H9 (cell line): ENCODE results near the gene CST11. TPM values are rescaled to one million over a fixed set of nuclear protein-coding genes. Genes with fewer than 3 reads are reported as not detected.

ENCODE experiments used
- DNase-seq: peaks from one replicate; pipeline ENCODE4 v3.0.0-alpha.2; 2017
- H2AFZ ChIP-seq: one replicate; pipeline ENCODE4 v1.6.1; 2013; ENCODE audit warnings: mild to moderate bottlenecking, low read length, control low read depth, moderate library complexity
- H2AK5ac ChIP-seq: 2 replicates; pipeline ENCODE4 v1.6.1; 2013; ENCODE audit warnings: low read length, control low read depth, mixed read lengths; ENCODE audit not compliant: insufficient read length
- H2BK120ac ChIP-seq: one replicate; pipeline ENCODE4 v1.6.1; 2013; ENCODE audit warnings: low read depth, mild to moderate bottlenecking, low read length, control low read depth, inconsistent platforms; ENCODE audit not compliant: poor library complexity, severe bottlenecking
- H2BK12ac ChIP-seq: 2 replicates; pipeline ENCODE4 v1.6.1; 2013; ENCODE audit warnings: low read length, control low read depth, mixed read lengths, low read depth; ENCODE audit not compliant: insufficient read length
- H2BK15ac ChIP-seq: 2 replicates; pipeline ENCODE4 v1.6.1; 2013; ENCODE audit warnings: low read depth, low read length, control low read depth
- H2BK20ac ChIP-seq: one replicate; pipeline ENCODE4 v1.6.1; 2013; ENCODE audit warnings: low read depth, mild to moderate bottlenecking, low read length, control low read depth, inconsistent platforms; ENCODE audit not compliant: poor library complexity, severe bottlenecking
- H2BK5ac ChIP-seq: 2 replicates; pipeline ENCODE4 v1.6.1; 2013; ENCODE audit warnings: low read length, control low read depth, mixed read lengths; ENCODE audit not compliant: insufficient read length
- H3K14ac ChIP-seq: 2 replicates; pipeline ENCODE4 v1.6.1; 2013; ENCODE audit warnings: low read length, control low read depth; ENCODE audit not compliant: insufficient read depth
- H3K18ac ChIP-seq: 2 replicates; pipeline ENCODE4 v1.6.1; 2013; ENCODE audit warnings: low read depth, mild to moderate bottlenecking, mixed read lengths, low read length, control low read depth; ENCODE audit not compliant: insufficient read length
- H3K23ac ChIP-seq: 2 replicates; pipeline ENCODE4 v1.6.1; 2013; ENCODE audit warnings: low read length, control low read depth, mixed read lengths, low read depth; ENCODE audit not compliant: insufficient read length
- H3K23me2 ChIP-seq: 2 replicates; pipeline ENCODE4 v1.6.1; 2013; ENCODE audit warnings: low read depth, mild to moderate bottlenecking, mixed read lengths, low read length, control low read depth; ENCODE audit not compliant: insufficient read length, poor library complexity, severe bottlenecking
- H3K27ac ChIP-seq: 2 replicates; pipeline ENCODE4 v1.5.1; 2013; ENCODE audit warnings: low read length, control low read depth, mixed read lengths, low read depth; ENCODE audit not compliant: insufficient read length
- H3K27me3 ChIP-seq: 2 replicates; pipeline ENCODE4 v1.6.1; 2013; ENCODE audit warnings: low read length, control low read depth, inconsistent platforms; ENCODE audit not compliant: insufficient read depth
- H3K4ac ChIP-seq: 2 replicates; pipeline ENCODE4 v1.6.1; 2013; ENCODE audit warnings: low read depth, mild to moderate bottlenecking, control low read depth, inconsistent platforms, low read length, moderate library complexity
- H3K4me1 ChIP-seq: 2 replicates; pipeline ENCODE4 v1.6.1; 2013; ENCODE audit warnings: low read length, control low read depth, inconsistent platforms; ENCODE audit not compliant: insufficient read depth
- H3K4me2 ChIP-seq: 2 replicates; pipeline ENCODE4 v1.6.1; 2013; ENCODE audit warnings: low read length, control low read depth, mixed read lengths; ENCODE audit not compliant: insufficient read length, insufficient read depth
- H3K56ac ChIP-seq: 2 replicates; pipeline ENCODE4 v1.6.1; 2013; ENCODE audit warnings: low read depth, mild to moderate bottlenecking, mixed read lengths, low read length, control low read depth; ENCODE audit not compliant: insufficient read length
- H3K79me1 ChIP-seq: 2 replicates; pipeline ENCODE4 v1.6.1; 2013; ENCODE audit warnings: low read depth, mild to moderate bottlenecking, moderate library complexity, low read length, control low read depth, inconsistent platforms; ENCODE audit not compliant: insufficient read depth, poor library complexity, severe bottlenecking
- H3K79me2 ChIP-seq: 2 replicates; pipeline ENCODE4 v1.6.1; 2013; ENCODE audit warnings: low read length, control low read depth, inconsistent platforms; ENCODE audit not compliant: insufficient read depth
- H3K9ac ChIP-seq: 2 replicates; pipeline ENCODE4 v1.6.1; 2013; ENCODE audit warnings: low read length, control low read depth, mixed read lengths; ENCODE audit not compliant: insufficient read length; ENCODE audit errors: extremely low read depth
- H3K9me3 ChIP-seq: one replicate; pipeline ENCODE4 v1.6.1; 2013; ENCODE audit warnings: low read depth, low read length, inconsistent platforms; ENCODE audit not compliant: control insufficient read depth
- H3T11ph ChIP-seq: one replicate; pipeline ENCODE4 v1.6.1; 2013; ENCODE audit warnings: mild to moderate bottlenecking, low read length, control low read depth, inconsistent platforms
- H4K20me1 ChIP-seq: one replicate; pipeline ENCODE4 v1.6.1; 2013; ENCODE audit not compliant: control insufficient read depth, insufficient read length, insufficient read depth
- H4K5ac ChIP-seq: 2 replicates; pipeline ENCODE4 v1.6.1; 2013; ENCODE audit warnings: low read depth, mild to moderate bottlenecking, mixed read lengths, low read length, control low read depth; ENCODE audit not compliant: insufficient read length
- H4K8ac ChIP-seq: replicated peaks from 2 replicates; pipeline ENCODE4 v1.6.1; 2013; ENCODE audit warnings: low read length, control low read depth, mixed read lengths, low read depth; ENCODE audit not compliant: insufficient read length
- H4K91ac ChIP-seq: 2 replicates; pipeline ENCODE4 v1.6.1; 2013; ENCODE audit warnings: low read depth, mild to moderate bottlenecking, moderate library complexity, mixed read lengths, low read length, control low read depth; ENCODE audit not compliant: insufficient read length
- H3K27ac Mint-ChIP-seq, 3 experiments: 2 replicates in 2 of 3; 3 replicates in 1 of 3; pipeline ENCODE4 v1.8.0; 2020 to 2021; ENCODE audit warnings: mixed read lengths in 3 of 3, mild to moderate bottlenecking in 1 of 3, moderate library complexity in 1 of 3
- H3K27me3 Mint-ChIP-seq: 2 replicates; pipeline ENCODE4 v1.8.0; 2021; ENCODE audit warnings: low read depth, mild to moderate bottlenecking, moderate library complexity, mixed read lengths
- H3K36me3 Mint-ChIP-seq, 3 experiments: 2 replicates in 2 of 3; 3 replicates in 1 of 3; pipeline ENCODE4 v1.8.0; 2020 to 2021; ENCODE audit warnings: low read depth in 3 of 3, mixed read lengths in 3 of 3; ENCODE audit not compliant: insufficient read depth in 1 of 3
- H3K4me1 Mint-ChIP-seq, 2 experiments: 2 replicates each; pipeline ENCODE4 v1.8.0; 2020; ENCODE audit warnings: mixed read lengths in 2 of 2
- H3K4me3 Mint-ChIP-seq, 2 experiments: 2 replicates in 1 of 2; 3 replicates in 1 of 2; pipeline ENCODE4 v1.8.0; 2020 to 2021; ENCODE audit warnings: mild to moderate bottlenecking in 2 of 2, mixed read lengths in 2 of 2, moderate library complexity in 1 of 2
- H3K9me3 Mint-ChIP-seq, 2 experiments: 2 replicates in 1 of 2; 3 replicates in 1 of 2; pipeline ENCODE4 v1.8.0; 2020; ENCODE audit warnings: mild to moderate bottlenecking in 2 of 2, mixed read lengths in 2 of 2, moderate library complexity in 1 of 2
- WGBS: extraction: QIAGEN DNeasy Blood & Tissue Kit; methylation state at CpG from one replicate; pipeline ENCODE4 v1.1.7; 2013; ENCODE audit warnings: missing lambda C conversion rate, low lambda C conversion rate, mixed read lengths; ENCODE audit not compliant: insufficient read length; ENCODE audit errors: extremely low coverage; 5-methylcytosine and 5-hydroxymethylcytosine counted together
- total RNA-seq: library from RNA; stranded (reverse); gene quantifications from 2 replicates; pipeline ENCODE4 v1.2.1, GENCODE V29; 2021
- TF ChIP-seq, protein P1 (sequence below): fragments of 200-600 bp; sonication (generic); conservative IDR thresholded peaks from 3 replicates; pipeline ENCODE4 v1.8.0; 2021; ENCODE audit warnings: antibody characterized with exemption, mild to moderate bottlenecking

CST11 gene
- total RNA-seq, 1 experiment from 2014 or later = not detected

DNA sequence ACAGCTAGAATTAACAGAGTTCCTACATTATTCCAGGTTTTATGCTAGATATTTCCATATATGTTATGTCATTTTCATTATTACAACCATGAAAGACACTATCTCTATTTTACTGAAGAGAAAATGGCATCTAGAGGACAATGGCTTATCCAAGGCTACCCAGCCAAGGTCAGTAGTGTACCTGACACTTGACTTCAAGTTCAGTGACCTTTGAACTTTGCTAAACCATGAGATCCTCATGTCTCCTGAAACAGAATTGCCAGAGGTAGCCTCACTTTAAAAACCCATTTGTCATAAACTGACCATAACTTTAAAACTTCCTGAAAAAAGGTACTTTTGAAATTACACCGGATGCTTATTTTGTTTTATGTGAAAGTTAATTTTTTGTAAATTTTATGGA lies 45.8 kb downstream of the CST11 start:
- H2BK12ac ChIP-seq = no peak overlapping the region
- no peak overlapping the region for H3K27ac Mint-ChIP-seq
- H3K14ac ChIP-seq = no peak overlapping the region
- WGBS = no CpG with 5 or more reads among the region's 1 CpG
- H3K23me2 ChIP-seq = no peaks in the 10 kb centered on the region
- no peak overlapping the region for H3K9ac ChIP-seq
- H3K56ac ChIP-seq = no peak overlapping the region
- no peak overlapping the region for H2AK5ac ChIP-seq
- no peaks in the 10 kb centered on the region for H3K27me3 Mint-ChIP-seq
- H3K4ac ChIP-seq = no peak overlapping the region
- H3K4me1 ChIP-seq = no peaks in the 10 kb centered on the region; the same call in 1 of the 2 replicates
- no peaks in the 10 kb centered on the region for H3K9me3 Mint-ChIP-seq
- H3K4me3 Mint-ChIP-seq = no peak overlapping the region
- no peak overlapping the region for H3K4me2 ChIP-seq
- H2BK5ac ChIP-seq = no peak overlapping the region
- no peak overlapping the region for H2AFZ ChIP-seq
- no peak overlapping the region for H4K91ac ChIP-seq
- H3K4me1 Mint-ChIP-seq = peaks cover 5 to 16% of the 10 kb centered on the region in 2 experiments
- peaks cover 0 to 6% (median 5%) of the 10 kb centered on the region in 3 experiments; a peak in 4 of 7 replicates for H3K36me3 Mint-ChIP-seq
- no peaks in the 10 kb centered on the region for H3K79me1 ChIP-seq
- no peak overlapping the region for H3K18ac ChIP-seq
- H3K27ac ChIP-seq = no peak overlapping the region
- H2BK120ac ChIP-seq = no peak overlapping the region
- no peak overlapping the region for H3T11ph ChIP-seq
- no peaks in the 10 kb centered on the region for H3K27me3 ChIP-seq
- no peak overlapping the region for H2BK20ac ChIP-seq
- TF ChIP-seq, protein P1, sequence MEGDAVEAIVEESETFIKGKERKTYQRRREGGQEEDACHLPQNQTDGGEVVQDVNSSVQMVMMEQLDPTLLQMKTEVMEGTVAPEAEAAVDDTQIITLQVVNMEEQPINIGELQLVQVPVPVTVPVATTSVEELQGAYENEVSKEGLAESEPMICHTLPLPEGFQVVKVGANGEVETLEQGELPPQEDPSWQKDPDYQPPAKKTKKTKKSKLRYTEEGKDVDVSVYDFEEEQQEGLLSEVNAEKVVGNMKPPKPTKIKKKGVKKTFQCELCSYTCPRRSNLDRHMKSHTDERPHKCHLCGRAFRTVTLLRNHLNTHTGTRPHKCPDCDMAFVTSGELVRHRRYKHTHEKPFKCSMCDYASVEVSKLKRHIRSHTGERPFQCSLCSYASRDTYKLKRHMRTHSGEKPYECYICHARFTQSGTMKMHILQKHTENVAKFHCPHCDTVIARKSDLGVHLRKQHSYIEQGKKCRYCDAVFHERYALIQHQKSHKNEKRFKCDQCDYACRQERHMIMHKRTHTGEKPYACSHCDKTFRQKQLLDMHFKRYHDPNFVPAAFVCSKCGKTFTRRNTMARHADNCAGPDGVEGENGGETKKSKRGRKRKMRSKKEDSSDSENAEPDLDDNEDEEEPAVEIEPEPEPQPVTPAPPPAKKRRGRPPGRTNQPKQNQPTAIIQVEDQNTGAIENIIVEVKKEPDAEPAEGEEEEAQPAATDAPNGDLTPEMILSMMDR = no peak
- H4K20me1 ChIP-seq = no peaks in the 10 kb centered on the region
- peaks cover 14% of the 10 kb centered on the region; the same call in 1 of the 2 replicates for H3K79me2 ChIP-seq
- DNase-seq = no peak
- no peaks in the 10 kb centered on the region for H3K9me3 ChIP-seq
- no peak overlapping the region for H4K8ac ChIP-seq
- H4K5ac ChIP-seq = no peak overlapping the region
- H3K23ac ChIP-seq = no peak overlapping the region
- H2BK15ac ChIP-seq = no peak overlapping the region
